ENCODE measurements around the gene HHIP. TPM values are rescaled to one million over a fixed set of nuclear protein-coding genes. Genes with fewer than 3 reads are reported as not detected.

The HHIP gene
- total RNA-seq, 1 experiment from 2014 or later, result 0.32 TPM

- H3K4me1 ChIP-seq, result no peaks in the 10 kb centered on the region
- no peak for DNase-seq
- no peaks in the 10 kb centered on the region for H3K9me3 Mint-ChIP-seq (ENCODE audit: unreplicated experiment)
- no peaks in the 10 kb centered on the region for H3K36me3 Mint-ChIP-seq (ENCODE audit: insufficient read depth, unreplicated experiment)
- H3K27me3 ChIP-seq (replicated peaks; ENCODE audit: control insufficient read depth, insufficient read depth, low read length), result no peaks in the 10 kb centered on the region
- no peak overlapping the region for H3K4me3 Mint-ChIP-seq (ENCODE audit: unreplicated experiment)
- H3K36me3 ChIP-seq (ENCODE audit: control insufficient read depth, insufficient read depth, low read length), result no peaks in the 10 kb centered on the region
- BruUV-seq (replicated peaks), result no TSS peak
- no peaks in the 10 kb centered on the region for H3K9me3 ChIP-seq
- intact Hi-C loops (cut with micrococcal nuclease; ENCODE audit: unreplicated experiment), result no loop called here
- POLR2A ChIA-PET, result no interaction called here
- CTCF ChIA-PET, result no interaction called here
- TF ChIP-seq CTCF (IDR thresholded peaks at IDR 0.05; ENCODE audit: insufficient read depth in 1 of 2, low read depth in 1 of 2, low read length in 1 of 2, severe bottlenecking in 1 of 2, unreplicated experiment in 1 of 2), result no peak
- peaks cover 4% of the 10 kb centered on the region for H3K27me3 Mint-ChIP-seq (ENCODE audit: insufficient read depth, unreplicated experiment)
- H3K4me1 Mint-ChIP-seq (ENCODE audit: low read depth, unreplicated experiment), result no peaks in the 10 kb centered on the region
- no peak overlapping the region for H3K27ac Mint-ChIP-seq (ENCODE audit: unreplicated experiment)
- H3K4me3 ChIP-seq (ENCODE audit: low read depth, low read length), result no peak overlapping the region
Measured at GRCh38 chr4:144695721-144696120, 49.8 kb downstream of the HHIP start.

GRCh38 chr4:144696376-144696775 lies 50.4 kb downstream of the HHIP start:
- Histone ChIP-seq H3K27me3 (replicated peaks; ENCODE audit: control insufficient read depth, insufficient read depth, low read length) (no peaks in the 10 kb centered on the region), H3K4me1 (no peaks in the 10 kb centered on the region), H3K36me3 (ENCODE audit: control insufficient read depth, insufficient read depth, low read length) (no peaks in the 10 kb centered on the region), H3K4me3 (ENCODE audit: low read depth, low read length) (no peak overlapping the region), H3K9me3 (no peaks in the 10 kb centered on the region)
- ChIA-PET CTCF (no interaction called here), POLR2A (no interaction called here)
- no peaks in the 10 kb centered on the region for H3K4me1 Mint-ChIP-seq (ENCODE audit: low read depth, unreplicated experiment)
- no peak for TF ChIP-seq CTCF (IDR thresholded peaks at IDR 0.05; ENCODE audit: insufficient read depth in 1 of 2, low read depth in 1 of 2, low read length in 1 of 2, severe bottlenecking in 1 of 2, unreplicated experiment in 1 of 2)
- H3K36me3 Mint-ChIP-seq (ENCODE audit: insufficient read depth, unreplicated experiment), result no peaks in the 10 kb centered on the region
- no peak overlapping the region for H3K4me3 Mint-ChIP-seq (ENCODE audit: unreplicated experiment)
- no peaks in the 10 kb centered on the region for H3K9me3 Mint-ChIP-seq (ENCODE audit: unreplicated experiment)
- BruUV-seq (replicated peaks), result no TSS peak
- intact Hi-C loops (cut with micrococcal nuclease; ENCODE audit: unreplicated experiment), result no loop called here
- peaks cover 4% of the 10 kb centered on the region for H3K27me3 Mint-ChIP-seq (ENCODE audit: insufficient read depth, unreplicated experiment)
- no peak overlapping the region for H3K27ac Mint-ChIP-seq (ENCODE audit: unreplicated experiment)
- no peak for DNase-seq

- Histone ChIP-seq H3K4me3 (ENCODE audit: low read depth, low read length) (no peak overlapping the region), H3K27me3 (replicated peaks; ENCODE audit: control insufficient read depth, insufficient read depth, low read length) (no peaks in the 10 kb centered on the region), H3K9me3 (no peaks in the 10 kb centered on the region), H3K4me1 (no peaks in the 10 kb centered on the region), H3K36me3 (ENCODE audit: control insufficient read depth, insufficient read depth, low read length) (no peaks in the 10 kb centered on the region)
- TF ChIP-seq CTCF (IDR thresholded peaks at IDR 0.05; ENCODE audit: insufficient read depth in 1 of 2, low read depth in 1 of 2, low read length in 1 of 2, severe bottlenecking in 1 of 2, unreplicated experiment in 1 of 2), result no peak
- ChIA-PET POLR2A (no interaction called here), CTCF (no interaction called here)
- H3K27ac Mint-ChIP-seq (ENCODE audit: unreplicated experiment), result no peak overlapping the region
- H3K4me3 Mint-ChIP-seq (ENCODE audit: unreplicated experiment), result no peak overlapping the region
- DNase-seq, result no peak
- no peaks in the 10 kb centered on the region for H3K36me3 Mint-ChIP-seq (ENCODE audit: insufficient read depth, unreplicated experiment)
- H3K9me3 Mint-ChIP-seq (ENCODE audit: unreplicated experiment), result no peaks in the 10 kb centered on the region
- no TSS peak for BruUV-seq (replicated peaks)
- peaks cover 4% of the 10 kb centered on the region for H3K27me3 Mint-ChIP-seq (ENCODE audit: insufficient read depth, unreplicated experiment)
- no peaks in the 10 kb centered on the region for H3K4me1 Mint-ChIP-seq (ENCODE audit: low read depth, unreplicated experiment)
- intact Hi-C loops (cut with micrococcal nuclease; ENCODE audit: unreplicated experiment), result no loop called here
Measured at GRCh38 chr4:144699565-144699964, 53.6 kb downstream of the HHIP start.
